ENCODE measurements around the gene PARD3B. TPM values are rescaled to one million over a fixed set of nuclear protein-coding genes. Genes with fewer than 3 reads are reported as not detected.

PARD3B gene
- total RNA-seq, 4 donors from 2014 or later = 21.8 to 85.6 (median 36.1) TPM

- Histone ChIP-seq H3K4me1 (no peaks in the 10 kb centered on the region), H3K4me3 (no peak overlapping the region), H3K9me3 (no peaks in the 10 kb centered on the region), H3K27me3 (no peaks in the 10 kb centered on the region), H3K36me3 (no peaks in the 10 kb centered on the region), H3K27ac (no peak overlapping the region)
- intact Hi-C loops (cut with DNase I; ENCODE audit: low total_unique reads) = no loop called here
- TF ChIP-seq CTCF (IDR thresholded peaks at IDR 0.05) = no peak
- no peak for TF ChIP-seq POLR2A (IDR thresholded peaks at IDR 0.05)
- DNase-seq = no peak
Observed at GRCh38 chr2:205175831-205176230, 630.6 kb downstream of the PARD3B start.

GRCh38 chr2:205176546-205176945 is 631.3 kb downstream of the PARD3B start:
- Histone ChIP-seq H3K4me3 (no peak overlapping the region), H3K27ac (no peak overlapping the region), H3K27me3 (no peaks in the 10 kb centered on the region), H3K9me3 (no peaks in the 10 kb centered on the region), H3K4me1 (no peaks in the 10 kb centered on the region), H3K36me3 (no peaks in the 10 kb centered on the region)
- DNase-seq = no peak
- intact Hi-C loops (cut with DNase I; ENCODE audit: low total_unique reads) = no loop called here
- TF ChIP-seq CTCF (IDR thresholded peaks at IDR 0.05) = no peak
- TF ChIP-seq POLR2A (IDR thresholded peaks at IDR 0.05) = no peak

GRCh38 chr2:205177546-205177945 is 632.3 kb downstream of the PARD3B start:
- no peak overlapping the region for H3K4me3 ChIP-seq

GRCh38 chr2:205180730-205181129 is 635.5 kb downstream of the PARD3B start:
- Histone ChIP-seq H3K9me3 (no peaks in the 10 kb centered on the region), H3K27ac (no peak overlapping the region), H3K36me3 (no peaks in the 10 kb centered on the region), H3K27me3 (no peaks in the 10 kb centered on the region), H3K4me1 (no peaks in the 10 kb centered on the region), H3K4me3 (no peak overlapping the region)
- TF ChIP-seq CTCF (IDR thresholded peaks at IDR 0.05) (no peak), POLR2A (IDR thresholded peaks at IDR 0.05) (no peak)
- no peak for DNase-seq
- intact Hi-C loops (cut with DNase I; ENCODE audit: low total_unique reads) = no loop called here

More at GRCh38 chr2:205177546-205177945, 632.3 kb downstream of the PARD3B start:
- intact Hi-C loops (cut with DNase I; ENCODE audit: low total_unique reads) = no loop called here
- Histone ChIP-seq H3K9me3 (no peaks in the 10 kb centered on the region), H3K27ac (no peak overlapping the region), H3K27me3 (no peaks in the 10 kb centered on the region), H3K4me1 (no peaks in the 10 kb centered on the region), H3K36me3 (no peaks in the 10 kb centered on the region)
- DNase-seq = no peak
- no peak for TF ChIP-seq CTCF (IDR thresholded peaks at IDR 0.05)
- no peak for TF ChIP-seq POLR2A (IDR thresholded peaks at IDR 0.05)

GRCh38 chr2:205187731-205188130 is 642.5 kb downstream of the PARD3B start:
- H3K9me3 ChIP-seq = no peaks in the 10 kb centered on the region
- no peaks in the 10 kb centered on the region for H3K36me3 ChIP-seq
- intact Hi-C loops (cut with DNase I; ENCODE audit: low total_unique reads) = no loop called here
- no peak overlapping the region for H3K4me3 ChIP-seq
- no peak overlapping the region for H3K27ac ChIP-seq
- no peak for DNase-seq
- no peaks in the 10 kb centered on the region for H3K27me3 ChIP-seq
- no peak for TF ChIP-seq CTCF (IDR thresholded peaks at IDR 0.05)
- no peak for TF ChIP-seq POLR2A (IDR thresholded peaks at IDR 0.05)
- H3K4me1 ChIP-seq = no peaks in the 10 kb centered on the region
